Breast epithelium (tissue), 4 donors: ENCODE measurements around the gene RPS19BP1. TPM values are rescaled to one million over a fixed set of nuclear protein-coding genes. Genes with fewer than 3 reads are reported as not detected.

Experiments
- DNase-seq, 2 donors: peaks; one replicate each; pipeline ENCODE4 v3.0.0-alpha.2; 2019; ENCODE audit warnings: low spot score in 2 of 2
- H3K27ac ChIP-seq, 2 donors: fragments of 200-600 bp; sonication (generic) in 1 of 2; one replicate each; pipeline ENCODE4 v1.5.1; 2016 to 2019; ENCODE audit warnings: mild to moderate bottlenecking in 1 of 2
- H3K27me3 ChIP-seq, 2 donors: fragments of 200-600 bp; sonication (generic) in 1 of 2; one replicate each; pipeline versions ENCODE4 v1.5.1 to v1.6.0; 2017 to 2019; ENCODE audit warnings: control low read depth in 1 of 2, mild to moderate bottlenecking in 1 of 2
- H3K36me3 ChIP-seq: fragments of 200-600 bp; one replicate; pipeline ENCODE4 v1.5.1; 2019
- H3K4me1 ChIP-seq, 2 donors: fragments of 200-600 bp; sonication (generic); one replicate each; pipeline ENCODE4 v1.5.1; 2016 to 2019; ENCODE audit warnings: control low read depth in 1 of 2
- H3K4me3 ChIP-seq, 3 donors: fragments of 200-600 bp; sonication (generic); 1 replicate in 2 of 3; 2 replicates in 1 of 3; pipeline ENCODE4 v1.5.1; 2016 to 2019; ENCODE audit warnings: mild to moderate bottlenecking in 3 of 3, moderate library complexity in 2 of 3
- H3K9me3 ChIP-seq, 2 donors: fragments of 200-600 bp; sonication (generic) in 1 of 2; one replicate each; pipeline ENCODE4 v1.5.1; 2016 to 2019; ENCODE audit warnings: control low read depth in 1 of 2
- POLR2A ChIP-seq: fragments of 450-650 bp; IDR thresholded peaks from one replicate; pipeline ENCODE4 v1.6.1; 2016; ENCODE audit warnings: antibody characterized with exemption, mild to moderate bottlenecking, moderate library complexity
- POLR2AphosphoS5 ChIP-seq, 3 donors: sonication (generic); formaldehyde crosslinking; IDR thresholded peaks; one replicate each; pipeline ENCODE4 v1.6.1; 2017; ENCODE audit warnings: antibody characterized with exemption in 3 of 3
- intact Hi-C: fragments of 100-400 bp; cut with DNase I; formaldehyde crosslinking; loops from one replicate; pipeline ENCODE4 v1.15.1; 2023; ENCODE audit warnings: low total_unique reads
- total RNA-seq, 3 donors: library from RNA; depleted of rRNA; stranded (reverse); fragments of >200 nt; gene quantifications; one replicate each; pipeline ENCODE4 v1.1.0, GENCODE V29; 2016
- TF ChIP-seq, protein P1 (sequence below), 3 donors: fragments of 450-650 bp; IDR thresholded peaks; one replicate each; pipeline ENCODE4 v1.5.1; 2016 to 2017; ENCODE audit warnings: antibody characterized with exemption in 3 of 3, mild to moderate bottlenecking in 3 of 3, moderate library complexity in 3 of 3

Gene RPS19BP1
- total RNA-seq, 3 donors from 2014 or later = 112 to 177 (median 159) TPM

- Histone ChIP-seq H3K4me1 (no peaks in the 10 kb centered on the region), H3K27ac (no peak overlapping the region), H3K27me3 (no peaks in the 10 kb centered on the region), H3K4me3 (no peak overlapping the region), H3K36me3 (no peaks in the 10 kb centered on the region), H3K9me3 (no peaks in the 10 kb centered on the region)
- TF ChIP-seq, protein P1, sequence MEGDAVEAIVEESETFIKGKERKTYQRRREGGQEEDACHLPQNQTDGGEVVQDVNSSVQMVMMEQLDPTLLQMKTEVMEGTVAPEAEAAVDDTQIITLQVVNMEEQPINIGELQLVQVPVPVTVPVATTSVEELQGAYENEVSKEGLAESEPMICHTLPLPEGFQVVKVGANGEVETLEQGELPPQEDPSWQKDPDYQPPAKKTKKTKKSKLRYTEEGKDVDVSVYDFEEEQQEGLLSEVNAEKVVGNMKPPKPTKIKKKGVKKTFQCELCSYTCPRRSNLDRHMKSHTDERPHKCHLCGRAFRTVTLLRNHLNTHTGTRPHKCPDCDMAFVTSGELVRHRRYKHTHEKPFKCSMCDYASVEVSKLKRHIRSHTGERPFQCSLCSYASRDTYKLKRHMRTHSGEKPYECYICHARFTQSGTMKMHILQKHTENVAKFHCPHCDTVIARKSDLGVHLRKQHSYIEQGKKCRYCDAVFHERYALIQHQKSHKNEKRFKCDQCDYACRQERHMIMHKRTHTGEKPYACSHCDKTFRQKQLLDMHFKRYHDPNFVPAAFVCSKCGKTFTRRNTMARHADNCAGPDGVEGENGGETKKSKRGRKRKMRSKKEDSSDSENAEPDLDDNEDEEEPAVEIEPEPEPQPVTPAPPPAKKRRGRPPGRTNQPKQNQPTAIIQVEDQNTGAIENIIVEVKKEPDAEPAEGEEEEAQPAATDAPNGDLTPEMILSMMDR (IDR thresholded peaks at IDR 0.05) = no peak
- no peak for TF ChIP-seq POLR2A
- TF ChIP-seq POLR2AphosphoS5 (IDR thresholded peaks at IDR 0.05) = no peak
- intact Hi-C loops = no loop called here
- no peak for DNase-seq
Observed at GRCh38 chr22:39481595-39481994, 51.0 kb downstream of the RPS19BP1 start.

DNA sequence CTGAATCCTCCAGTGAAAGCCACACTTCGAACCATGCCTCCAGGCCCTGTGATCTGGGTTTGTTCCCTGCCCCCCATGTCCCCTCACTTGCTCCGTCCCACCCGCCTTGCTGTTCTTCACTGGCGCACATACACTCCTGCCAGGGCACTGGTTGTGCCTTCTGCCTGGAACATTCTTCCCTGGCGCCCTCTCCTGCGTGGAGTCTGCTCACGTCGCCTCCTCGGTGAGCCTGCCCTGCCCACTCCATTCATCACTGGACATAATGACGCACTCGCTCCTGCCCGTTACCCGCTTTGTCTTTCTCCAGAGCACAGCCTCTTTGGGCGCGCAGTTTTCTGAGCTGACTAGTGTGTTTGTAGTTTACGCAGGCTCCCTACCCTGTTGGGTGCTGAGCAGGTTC, 51.5 kb downstream of the RPS19BP1 start:
- intact Hi-C loops = no loop called here
- Histone ChIP-seq H3K36me3 (no peaks in the 10 kb centered on the region), H3K27ac (no peak overlapping the region), H3K4me3 (no peak overlapping the region), H3K27me3 (no peaks in the 10 kb centered on the region), H3K9me3 (no peaks in the 10 kb centered on the region), H3K4me1 (no peaks in the 10 kb centered on the region)
- TF ChIP-seq, protein P1 (IDR thresholded peaks at IDR 0.05) = no peak
- TF ChIP-seq POLR2A (no peak), POLR2AphosphoS5 (IDR thresholded peaks at IDR 0.05) (no peak)
- DNase-seq = no peak

DNA sequence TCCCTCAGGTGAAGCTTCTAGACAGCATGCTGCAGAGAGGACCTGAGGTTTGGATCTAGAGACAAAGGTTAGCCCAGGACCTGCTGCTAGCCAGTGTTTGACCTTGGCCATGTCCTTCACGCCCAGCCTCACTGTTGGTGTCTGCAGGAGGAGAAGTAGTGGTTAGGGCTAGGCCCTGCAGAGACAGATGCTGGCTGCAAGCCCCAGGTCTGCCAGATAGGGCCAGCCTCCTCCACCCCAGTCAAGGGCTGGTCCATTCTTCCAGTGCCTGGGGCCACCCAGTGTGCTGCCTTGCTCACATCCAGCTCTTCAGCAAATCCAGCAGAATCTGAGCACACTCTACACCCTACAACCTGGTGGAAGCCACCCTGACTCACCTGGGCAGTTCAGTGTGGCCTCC, 52.0 kb downstream of the RPS19BP1 start:
- Histone ChIP-seq H3K9me3 (no peaks in the 10 kb centered on the region), H3K36me3 (no peaks in the 10 kb centered on the region), H3K27me3 (no peaks in the 10 kb centered on the region), H3K4me1 (no peaks in the 10 kb centered on the region), H3K4me3 (no peak overlapping the region), H3K27ac (no peak overlapping the region)
- TF ChIP-seq POLR2A (no peak), POLR2AphosphoS5 (IDR thresholded peaks at IDR 0.05) (no peak)
- TF ChIP-seq, protein P1 (IDR thresholded peaks at IDR 0.05) = no peak
- no peak for DNase-seq
- intact Hi-C loops = no loop called here

DNA sequence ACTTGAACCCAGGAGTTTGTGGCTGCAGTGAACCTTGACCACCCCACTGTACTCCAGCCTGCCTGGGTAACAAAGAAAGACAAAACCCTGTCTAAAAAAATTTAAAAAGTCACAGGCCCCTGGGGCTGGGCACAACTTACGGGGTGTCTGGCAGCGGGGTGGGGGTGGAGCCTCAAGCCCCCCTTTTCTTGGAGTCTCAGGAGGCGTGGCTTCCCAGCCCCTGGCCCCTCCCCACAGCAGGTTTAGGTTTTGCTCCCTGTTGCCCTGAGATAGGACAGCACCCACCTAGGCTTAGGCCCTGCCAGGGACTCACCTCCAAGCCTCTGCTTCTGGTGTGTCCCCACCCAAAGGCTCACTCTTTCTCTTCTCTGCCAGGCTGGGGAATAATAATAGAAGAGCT, 53.3 kb downstream of the RPS19BP1 start:
- intact Hi-C loops = no loop called here
- no peak for TF ChIP-seq POLR2A
- TF ChIP-seq POLR2AphosphoS5 (IDR thresholded peaks at IDR 0.05) = no peak
- TF ChIP-seq, protein P1 (IDR thresholded peaks at IDR 0.05) = no peak
- Histone ChIP-seq H3K4me1 (no peaks in the 10 kb centered on the region), H3K4me3 (no peak overlapping the region), H3K27ac (no peak overlapping the region), H3K27me3 (no peaks in the 10 kb centered on the region), H3K9me3 (no peaks in the 10 kb centered on the region), H3K36me3 (no peaks in the 10 kb centered on the region)
- no peak for DNase-seq

Other genes with a start within 250 kb of the RPS19BP1 start
- 1,000 to 10,000 TPM; 1,827 to 3,262 (median 2,633) TPM for gene RPL3, start 213.1 kb downstream of the RPS19BP1 start, total RNA-seq
- 10 to 100 TPM in 2 of 3 donors, 1 to 10 TPM in 1; 6.9 to 22.3 (median 20.5) TPM for gene SYNGR1, start 182.8 kb downstream of the RPS19BP1 start, total RNA-seq
- gene TAB1, start 133.0 kb downstream of the RPS19BP1 start, total RNA-seq = 10 to 100 TPM; 15.4 to 17.9 (median 16.0) TPM
- 1 to 10 TPM; 1.9 to 9.4 (median 3.9) TPM for gene MGAT3, start 75.7 kb downstream of the RPS19BP1 start, total RNA-seq
- gene MIEF1, start 30.5 kb downstream of the RPS19BP1 start, total RNA-seq = 10 to 100 TPM; 19.7 to 24.3 (median 22.9) TPM
- 100 to 1,000 TPM; 339 to 403 (median 347) TPM for gene ATF4, start 12.2 kb downstream of the RPS19BP1 start, total RNA-seq
- under 1 TPM; 0.32 to 0.44 (median 0.33) TPM for gene CACNA1I, start 38.0 kb upstream of the RPS19BP1 start, total RNA-seq